ENCODE results near the gene LIPC. TPM values are rescaled to one million over a fixed set of nuclear protein-coding genes. Genes with fewer than 3 reads are reported as not detected.

LIPC gene
- total and polyA plus RNA-seq, 9 of the 15 experiments (the other 6 are each of a cell fraction or from before 2014, with no cell fraction given), result 0.07 to 0.41 (median 0.11) TPM; not detected in 2

DNA sequence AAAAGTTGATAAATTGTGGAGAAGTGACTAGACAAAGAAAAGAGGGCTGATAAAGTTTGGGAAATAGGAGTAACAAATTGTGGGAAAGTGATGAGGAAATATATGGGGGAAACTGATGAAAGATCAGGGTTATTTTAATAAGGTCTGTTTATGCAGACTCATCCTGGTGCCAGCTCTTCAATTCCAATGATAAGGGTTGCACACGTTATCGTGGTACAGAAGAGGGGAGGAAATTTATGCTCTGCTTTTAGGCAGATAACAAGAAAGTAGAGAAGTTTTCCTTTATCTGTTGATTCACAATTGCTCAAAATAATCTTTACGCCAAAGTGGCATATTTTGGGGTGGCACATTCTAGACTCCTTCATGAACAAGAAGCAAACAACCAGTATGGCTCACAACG lies 32.1 kb upstream of the LIPC start (continued):
- TF ChIP-seq PCBP1 (IDR thresholded peaks at IDR 0.05; ENCODE audit: low read depth, low read length, poor library complexity, severe bottlenecking) (no peak), TAF9B (IDR thresholded peaks at IDR 0.05; ENCODE audit: partially characterized antibody) (no peak), CAMTA2 (CRISPR knock-in tag; conservative IDR thresholded peaks at IDR 0.05) (no peak), FOXK1 (CRISPR knock-in tag; IDR thresholded peaks at IDR 0.05; ENCODE audit: borderline replicate concordance) (no peak), TBP (optimal IDR thresholded peaks at IDR 0.05; ENCODE audit: low read depth, low read length) (no peak), SPI1 (IDR thresholded peaks at IDR 0.05; ENCODE audit: borderline replicate concordance, low read depth, low read length) (no peak), HSF4 (CRISPR knock-in tag; IDR thresholded peaks at IDR 0.05; ENCODE audit: borderline replicate concordance) (no peak), MYNN (IDR thresholded peaks at IDR 0.05) (0 out of 2 replicates have a peak, but pooled peaks have one; percentile 35), MYNN (CRISPR knock-in tag; IDR thresholded peaks at IDR 0.05) (no peak), U2AF1 (optimal IDR thresholded peaks at IDR 0.05; ENCODE audit: low read depth, low read length) (no peak), PHF8 (IDR thresholded peaks at IDR 0.05; ENCODE audit: borderline replicate concordance, low read length) (no peak), ZNF3 (CRISPR knock-in tag; IDR thresholded peaks at IDR 0.05) (no peak), TCF7 (IDR thresholded peaks at IDR 0.05; ENCODE audit: borderline replicate concordance) (no peak), ZNF41 (CRISPR knock-in tag; conservative IDR thresholded peaks at IDR 0.05) (no peak), CHCHD3 (CRISPR knock-in tag; IDR thresholded peaks at IDR 0.05) (no peak), RBM39 (optimal IDR thresholded peaks at IDR 0.05; ENCODE audit: low read depth, low read length) (no peak), ZNF766 (CRISPR knock-in tag; conservative IDR thresholded peaks at IDR 0.05) (no peak), JUND (IDR thresholded peaks at IDR 0.05; ENCODE audit: borderline replicate concordance, low read depth, low read length) (peak; percentile 33; the same call in 1 of the 2 replicates), JUND (tag; IDR thresholded peaks at IDR 0.05; ENCODE audit: borderline replicate concordance, low read depth, low read length) (no peak), XRCC4 (IDR thresholded peaks at IDR 0.05; ENCODE audit: extremely low read depth, insufficient read depth, insufficient read length) (no peak), ZKSCAN1 (IDR thresholded peaks at IDR 0.05; ENCODE audit: low read depth, low read length) (no peak), ERF (CRISPR knock-in tag; IDR thresholded peaks at IDR 0.05) (no peak), HDAC1 (IDR thresholded peaks at IDR 0.05) (no peak)
- TF ChIP-seq, protein P1, sequence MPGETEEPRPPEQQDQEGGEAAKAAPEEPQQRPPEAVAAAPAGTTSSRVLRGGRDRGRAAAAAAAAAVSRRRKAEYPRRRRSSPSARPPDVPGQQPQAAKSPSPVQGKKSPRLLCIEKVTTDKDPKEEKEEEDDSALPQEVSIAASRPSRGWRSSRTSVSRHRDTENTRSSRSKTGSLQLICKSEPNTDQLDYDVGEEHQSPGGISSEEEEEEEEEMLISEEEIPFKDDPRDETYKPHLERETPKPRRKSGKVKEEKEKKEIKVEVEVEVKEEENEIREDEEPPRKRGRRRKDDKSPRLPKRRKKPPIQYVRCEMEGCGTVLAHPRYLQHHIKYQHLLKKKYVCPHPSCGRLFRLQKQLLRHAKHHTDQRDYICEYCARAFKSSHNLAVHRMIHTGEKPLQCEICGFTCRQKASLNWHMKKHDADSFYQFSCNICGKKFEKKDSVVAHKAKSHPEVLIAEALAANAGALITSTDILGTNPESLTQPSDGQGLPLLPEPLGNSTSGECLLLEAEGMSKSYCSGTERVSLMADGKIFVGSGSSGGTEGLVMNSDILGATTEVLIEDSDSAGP (CRISPR knock-in tag; IDR thresholded peaks at IDR 0.05), result no peak
- TF ChIP-seq, protein P2, sequence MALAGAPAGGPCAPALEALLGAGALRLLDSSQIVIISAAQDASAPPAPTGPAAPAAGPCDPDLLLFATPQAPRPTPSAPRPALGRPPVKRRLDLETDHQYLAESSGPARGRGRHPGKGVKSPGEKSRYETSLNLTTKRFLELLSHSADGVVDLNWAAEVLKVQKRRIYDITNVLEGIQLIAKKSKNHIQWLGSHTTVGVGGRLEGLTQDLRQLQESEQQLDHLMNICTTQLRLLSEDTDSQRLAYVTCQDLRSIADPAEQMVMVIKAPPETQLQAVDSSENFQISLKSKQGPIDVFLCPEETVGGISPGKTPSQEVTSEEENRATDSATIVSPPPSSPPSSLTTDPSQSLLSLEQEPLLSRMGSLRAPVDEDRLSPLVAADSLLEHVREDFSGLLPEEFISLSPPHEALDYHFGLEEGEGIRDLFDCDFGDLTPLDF (CRISPR knock-in tag; IDR thresholded peaks at IDR 0.05), result no peak
